ENCODE results near the gene PAN2.
A peak's percentile ranks its signal among the peaks of the same experiment; 100 is the strongest.
"Not testable (repeated sequence)": the region's sequence is repeated elsewhere in the genome, so short reads cannot be mapped to it uniquely, and the experiment has no call there.

The PAN2 gene

DNA sequence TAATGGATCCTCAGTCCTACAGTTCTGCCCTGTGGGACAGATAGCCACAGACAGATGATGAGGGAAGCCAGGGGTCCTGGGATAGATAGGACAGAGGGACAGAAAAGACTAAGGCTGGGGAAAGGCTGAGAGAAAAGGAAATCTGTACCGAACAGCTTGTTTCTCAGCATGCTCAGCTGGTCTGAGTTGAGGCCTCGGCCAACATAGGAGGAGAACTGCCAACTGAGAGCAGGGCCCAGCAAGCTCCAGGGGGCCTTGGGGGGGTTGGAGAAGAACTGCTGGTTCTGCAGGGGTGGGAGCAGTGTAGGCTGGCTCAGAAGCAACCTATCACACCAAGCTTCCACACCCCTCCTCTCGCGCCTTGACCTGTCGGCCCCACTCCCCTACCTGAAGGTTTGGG lies 15.0 kb upstream of the PAN2 start:
- H3K27ac ChIP-seq = no peak overlapping the region
- no peak overlapping the region for H3K4me3 ChIP-seq

DNA sequence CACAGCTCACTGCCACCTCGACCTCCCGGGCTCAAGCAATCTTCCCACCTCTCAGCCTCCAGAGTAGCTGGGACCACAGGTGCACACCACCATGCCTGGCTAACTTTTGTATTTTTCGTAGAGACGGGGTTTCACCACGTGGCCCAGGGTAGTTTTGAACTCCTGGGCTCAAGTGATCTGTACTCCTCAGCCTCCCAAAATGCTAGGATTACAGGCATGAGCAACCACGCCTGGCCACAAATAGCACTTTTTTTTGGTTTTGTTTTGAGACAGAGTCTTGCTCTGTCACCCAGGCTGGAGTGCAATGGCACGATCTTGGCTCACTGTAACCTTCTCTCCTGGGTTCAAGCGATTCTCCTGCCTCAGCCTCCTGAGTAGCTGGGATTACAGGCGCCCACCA lies 13.5 kb upstream of the PAN2 start:
- H3K27ac ChIP-seq, H3K4me3 ChIP-seq: not testable (repeated sequence)

DNA sequence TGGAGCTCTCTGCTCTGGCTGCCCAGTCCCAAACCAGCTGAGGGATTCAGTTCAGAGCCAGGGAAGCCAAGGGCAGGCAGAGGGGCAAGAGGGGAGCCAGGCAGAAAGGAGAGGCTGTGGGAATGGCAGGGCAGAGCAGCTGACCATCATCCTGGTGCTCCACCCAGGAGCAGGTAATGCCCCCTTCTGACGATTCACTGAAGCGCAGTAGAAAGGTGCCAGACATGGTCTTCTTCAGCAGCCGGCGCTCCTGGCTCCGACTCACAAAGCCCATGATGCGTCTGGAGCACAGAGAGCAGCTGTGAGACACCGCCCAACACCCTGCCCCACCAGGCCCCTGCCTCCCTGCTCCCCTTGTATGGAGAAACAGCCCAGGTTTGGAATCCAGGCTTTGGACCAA lies 12.9 kb upstream of the PAN2 start:
- H3K27ac ChIP-seq = no peak overlapping the region
- no peak overlapping the region for H3K4me3 ChIP-seq

DNA sequence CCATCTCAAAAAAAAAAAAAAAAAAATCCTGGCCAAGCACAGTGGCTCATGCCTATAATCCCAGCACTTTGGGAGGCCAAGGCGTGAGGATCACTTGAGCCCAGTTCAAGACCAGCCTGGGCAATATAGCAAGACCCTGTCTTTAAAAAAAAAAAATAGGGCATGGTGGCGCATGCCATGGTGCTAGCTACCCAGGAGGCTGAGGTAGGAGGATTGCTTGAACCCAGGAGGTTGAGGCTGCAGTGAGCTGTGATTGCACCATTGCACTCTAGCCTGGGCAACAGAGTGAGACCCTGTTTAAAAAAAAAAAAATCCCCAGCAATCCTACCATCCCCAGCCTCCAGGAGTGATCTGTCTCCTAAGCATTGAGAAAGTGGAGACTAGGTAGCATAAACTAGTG lies 8.5 kb upstream of the PAN2 start:
- not testable (repeated sequence) for H3K4me3 ChIP-seq, H3K27ac ChIP-seq

DNA sequence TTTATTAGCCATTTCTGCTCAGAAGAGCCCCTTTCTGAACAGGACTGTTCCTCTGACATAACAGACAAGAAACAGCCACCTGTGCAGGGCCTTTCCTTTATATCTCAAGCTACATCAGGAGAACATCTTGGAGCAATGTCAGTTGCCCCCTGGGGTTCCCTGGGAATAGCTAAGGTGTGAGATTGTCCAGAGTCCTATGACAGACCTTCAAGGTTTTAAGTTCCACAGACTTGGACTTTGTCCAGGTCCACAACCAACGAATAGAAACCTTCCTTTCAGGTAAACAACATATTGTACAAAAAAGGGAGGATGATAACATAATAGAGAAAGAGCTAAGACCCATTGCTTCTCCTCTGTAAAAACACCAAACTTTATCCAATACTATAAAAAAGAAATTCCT lies 7.8 kb upstream of the PAN2 start:
- H3K4me3 ChIP-seq = no peak overlapping the region
- no peak overlapping the region for H3K27ac ChIP-seq

DNA sequence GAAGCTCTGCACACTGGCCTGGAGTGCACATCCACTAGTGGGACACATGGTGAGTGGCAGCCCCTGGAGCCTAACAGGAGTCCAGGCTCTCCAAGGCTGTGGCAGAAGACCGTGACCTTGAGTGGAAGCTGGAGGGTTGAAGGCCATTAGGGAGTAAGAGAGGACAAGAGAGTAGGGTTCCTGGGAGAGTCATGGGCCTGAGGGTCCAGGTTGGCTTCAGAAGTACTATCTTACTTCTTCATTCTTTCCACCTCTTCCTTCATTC lies 5.3 kb upstream of the PAN2 start:
- Histone ChIP-seq H3K4me3 (peak overlapping the region in 1 of 7 experiments; percentile 22), H3K27ac (peak overlapping the region in 19 of 21 experiments; percentile 25 to 94 (median 75))

DNA sequence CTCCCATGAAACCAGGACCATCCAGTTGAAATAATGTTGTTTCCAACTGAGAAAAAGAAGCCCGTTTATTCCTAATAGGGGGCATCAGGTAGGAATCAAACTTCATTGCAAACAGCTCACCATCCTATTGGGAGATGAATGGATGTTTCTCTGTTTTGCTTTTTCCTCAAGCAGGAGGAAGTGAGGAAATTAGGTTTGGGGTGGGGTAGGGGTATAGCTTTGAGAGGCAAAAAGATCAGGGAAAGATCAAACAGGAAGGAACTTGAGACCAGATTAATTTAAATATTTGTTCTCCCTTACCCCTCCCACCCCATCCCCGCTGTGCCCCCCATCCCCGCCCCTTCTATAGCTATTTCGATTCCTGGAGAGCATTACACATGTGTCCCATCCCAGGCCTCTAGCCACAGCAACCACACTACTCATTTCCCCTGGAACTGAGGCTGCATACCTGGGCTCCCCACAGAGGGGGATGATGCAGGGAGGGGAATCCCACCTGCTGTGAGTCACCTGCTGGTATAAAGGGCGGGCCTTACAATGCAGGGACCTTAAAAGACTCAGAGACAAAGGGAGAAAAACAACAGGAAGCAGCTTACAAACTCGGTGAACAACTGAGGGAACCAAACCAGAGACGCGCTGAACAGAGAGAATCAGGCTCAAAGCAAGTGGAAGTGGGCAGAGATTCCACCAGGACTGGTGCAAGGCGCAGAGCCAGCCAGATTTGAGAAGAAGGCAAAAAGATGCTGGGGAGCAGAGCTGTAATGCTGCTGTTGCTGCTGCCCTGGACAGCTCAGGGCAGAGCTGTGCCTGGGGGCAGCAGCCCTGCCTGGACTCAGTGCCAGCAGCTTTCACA lies 4.7 kb upstream of the PAN2 start, which contains the start of gene IL23A:
IL23A (plus strand) TSS at position 577 of the 850 bp plus-strand sequence; CDS start at position 738, 161 bp downstream.
- Histone ChIP-seq H3K27ac (peak within 1 kb of the TSS in 19 of 21 experiments; percentile 25 to 94 (median 75)), H3K4me3 (peak within 1 kb of the TSS in 1 of 7 experiments; percentile 22)

DNA sequence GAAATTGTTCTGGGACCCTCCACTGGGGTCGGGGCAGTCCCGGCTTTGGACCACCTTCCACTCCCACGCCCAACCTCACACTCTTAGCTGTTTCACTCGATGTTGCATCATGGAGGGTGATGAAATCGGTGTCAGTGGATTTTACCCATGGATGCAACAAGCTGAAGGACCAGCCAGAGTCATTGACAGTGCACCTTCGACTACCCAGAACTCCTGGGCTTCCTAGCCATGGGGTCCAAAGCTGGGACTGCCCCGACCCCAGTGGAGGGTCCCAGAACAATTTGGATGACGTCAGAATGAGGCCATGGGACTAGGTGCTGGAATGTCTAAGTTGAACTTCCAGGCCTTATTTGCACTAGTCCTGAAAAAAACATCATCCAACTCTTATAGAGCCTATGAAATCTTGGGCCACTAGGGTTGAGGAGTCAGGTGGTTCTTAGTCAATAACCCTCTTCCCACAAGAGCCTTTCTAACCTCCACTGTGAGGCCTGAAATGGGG lies 4.0 kb upstream of the PAN2 start:
- Histone ChIP-seq H3K27ac (peak overlapping the region in 4 of 21 experiments; percentile 83 to 94 (median 87)), H3K4me3 (no peak overlapping the region)

DNA sequence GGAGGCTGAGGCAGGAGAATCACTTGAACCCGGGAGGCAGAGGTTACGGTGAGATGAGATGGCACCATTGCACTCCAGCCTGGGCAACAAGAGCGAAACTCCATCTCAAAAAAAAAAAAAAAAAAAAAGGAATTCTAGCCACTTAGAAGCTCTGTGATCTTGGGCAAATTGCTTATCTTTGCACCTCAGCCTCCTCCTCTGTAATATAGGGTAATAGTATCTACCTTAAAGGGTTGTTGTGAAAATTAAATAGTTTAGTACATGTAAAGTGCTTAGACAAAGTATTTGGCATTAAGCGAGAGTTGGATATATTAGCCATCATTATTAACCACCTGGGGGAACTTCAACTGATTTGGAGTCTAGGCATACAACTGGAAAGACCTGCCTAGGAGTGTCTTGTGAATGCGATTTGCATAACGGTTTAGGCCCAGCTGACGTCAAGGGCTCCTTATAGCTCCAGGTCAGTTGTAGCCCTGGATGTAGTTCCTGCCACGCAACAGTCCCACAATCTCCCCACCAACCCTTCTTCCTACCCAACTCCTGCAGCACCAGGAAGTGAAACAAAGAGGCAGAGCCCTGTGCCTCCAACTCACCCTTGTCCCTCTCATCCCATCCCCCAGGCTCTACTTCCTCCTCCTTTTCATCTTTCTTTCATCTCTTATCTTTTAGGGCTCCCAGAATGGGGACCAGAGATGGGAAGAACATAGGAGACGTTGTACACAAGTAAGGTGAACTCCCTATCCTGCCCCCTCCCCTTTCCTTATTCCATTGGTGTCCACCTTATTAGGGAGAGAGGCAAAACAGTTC lies 2.8 kb upstream of the PAN2 start:
- Histone ChIP-seq H3K4me3 (no peak overlapping the region), H3K27ac (no peak overlapping the region)

DNA sequence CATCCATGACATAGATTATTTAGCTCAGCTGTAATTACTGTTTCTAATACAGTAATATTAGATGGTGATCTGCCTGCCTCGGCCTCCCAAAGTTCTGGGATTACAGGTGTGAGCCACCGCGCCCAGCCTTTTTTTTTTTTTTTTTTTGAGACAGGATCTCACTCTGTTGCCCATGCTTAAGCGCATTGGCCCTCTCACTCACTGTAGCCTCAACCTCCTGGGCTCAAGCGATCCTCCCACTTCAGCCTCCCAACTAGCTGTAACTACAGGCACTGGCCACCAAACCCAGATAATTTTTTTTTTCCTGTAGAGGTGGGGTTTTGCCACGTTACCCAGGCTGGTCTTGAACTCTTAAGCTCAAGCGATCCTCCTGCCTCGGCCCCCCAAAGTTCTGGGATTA lies 1.7 kb upstream of the PAN2 start:
- H3K27ac ChIP-seq, H3K4me3 ChIP-seq: not testable (repeated sequence)

DNA sequence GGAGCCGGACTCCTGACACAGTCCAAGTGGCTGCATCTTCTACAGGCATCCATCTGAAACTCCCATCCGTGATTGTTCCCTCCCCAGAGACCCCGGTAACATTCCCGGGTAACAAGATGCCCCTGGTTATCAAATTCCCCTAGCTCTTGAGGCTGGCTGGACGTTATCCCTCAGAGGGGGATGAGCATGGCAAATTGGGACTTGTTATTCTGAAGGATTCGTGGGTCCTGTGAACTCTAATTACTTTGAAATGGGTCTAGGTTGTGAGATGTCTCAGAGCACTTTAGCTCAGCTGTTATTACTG lies 642 bp upstream of the PAN2 start:
- peak overlapping the region; percentile 38 to 58 (median 48) for H3K4me3 ChIP-seq
- peak overlapping the region; percentile 68 to 97 (median 92) for H3K27ac ChIP-seq

DNA sequence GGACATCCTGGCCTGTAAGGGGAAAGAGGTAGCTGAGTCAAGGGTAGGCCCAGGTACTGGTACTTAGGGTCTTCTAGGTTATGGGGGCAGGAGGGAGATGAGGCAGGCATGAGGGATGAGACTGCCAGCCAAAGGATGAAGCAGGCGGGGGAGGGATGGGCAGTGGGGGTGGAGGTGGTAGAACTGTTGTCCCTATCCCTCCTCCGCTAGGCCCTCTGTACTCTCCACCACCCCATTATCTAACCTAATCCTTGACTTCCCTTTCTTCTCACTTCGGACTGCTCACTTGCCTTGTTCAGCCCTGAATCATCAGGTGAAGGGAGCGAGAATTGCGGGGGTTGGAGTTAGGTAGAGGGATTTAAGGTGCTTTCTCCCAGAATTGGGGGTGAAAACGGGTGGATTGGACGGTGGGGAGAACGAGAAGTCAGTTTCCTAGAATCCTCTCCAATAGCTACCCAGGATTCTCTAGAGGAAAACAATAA lies 562 bp downstream of the PAN2 start:
- Histone ChIP-seq H3K4me3 (peak overlapping the region; percentile 38 to 58 (median 48)), H3K27ac (peak overlapping the region; percentile 44 to 97 (median 92))

DNA sequence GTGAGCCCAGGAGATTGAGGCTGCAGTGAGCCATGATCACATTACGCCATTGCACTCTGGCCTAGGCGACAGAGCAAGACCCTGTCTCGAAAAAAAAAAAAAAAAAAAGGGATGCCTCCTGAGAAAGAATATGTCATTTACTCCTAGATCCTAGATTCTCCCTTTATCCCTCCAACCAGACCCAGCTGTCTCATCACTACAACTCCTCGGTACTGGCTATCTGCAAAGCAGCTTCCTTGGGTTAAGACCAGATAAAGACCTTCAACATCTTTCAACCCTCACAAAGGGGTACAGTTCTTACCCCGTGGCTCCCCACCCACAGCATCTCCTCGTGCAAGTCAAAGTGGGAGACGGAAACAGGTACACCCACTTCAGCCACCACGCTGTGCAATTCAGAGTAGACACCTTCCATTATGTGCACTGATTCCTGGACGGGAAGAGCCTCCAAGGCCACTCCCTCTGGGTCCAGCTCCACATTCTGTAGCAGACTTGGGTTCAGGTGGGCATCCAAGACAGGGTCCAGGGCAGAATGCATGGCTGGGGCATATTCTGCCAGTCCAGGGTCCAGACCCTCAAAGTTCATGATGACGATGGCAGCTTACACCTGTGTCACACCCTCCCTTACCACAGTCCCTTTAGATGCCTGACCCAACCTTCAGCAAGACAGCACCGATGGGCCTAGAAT lies 1.1 kb downstream of the PAN2 start:
- Histone ChIP-seq H3K27ac (peak overlapping the region in 19 of 21 experiments; percentile 82 to 97 (median 92)), H3K4me3 (peak overlapping the region; percentile 38 to 58 (median 48))

DNA sequence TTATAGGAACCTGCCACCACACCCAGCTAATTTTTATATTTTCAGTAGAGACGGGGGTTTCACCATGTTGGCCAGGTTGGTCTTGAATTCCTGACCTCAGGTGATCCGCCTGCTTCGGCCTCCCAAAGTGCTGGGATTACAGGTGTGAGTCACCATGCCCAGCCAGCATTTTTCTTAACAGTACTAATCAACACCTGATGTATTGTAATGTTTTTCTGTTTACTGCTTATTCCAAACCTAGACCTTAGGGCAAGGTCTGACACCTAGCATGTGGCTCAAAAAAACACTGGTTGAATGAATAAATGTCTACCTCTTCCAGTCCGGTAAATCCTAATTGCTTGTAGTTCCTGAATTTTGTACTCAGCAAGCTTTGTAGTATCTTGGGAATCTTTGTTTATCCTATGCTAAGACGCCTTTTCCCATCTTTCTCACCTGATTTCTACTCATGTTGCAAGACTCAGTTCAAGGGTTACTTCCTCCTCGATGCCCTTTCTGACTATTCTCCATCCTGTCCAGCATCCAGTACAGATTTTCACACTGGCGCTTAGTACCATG lies 2.8 kb downstream of the PAN2 start:
- Histone ChIP-seq H3K27ac (no peak overlapping the region), H3K4me3 (no peak overlapping the region)

DNA sequence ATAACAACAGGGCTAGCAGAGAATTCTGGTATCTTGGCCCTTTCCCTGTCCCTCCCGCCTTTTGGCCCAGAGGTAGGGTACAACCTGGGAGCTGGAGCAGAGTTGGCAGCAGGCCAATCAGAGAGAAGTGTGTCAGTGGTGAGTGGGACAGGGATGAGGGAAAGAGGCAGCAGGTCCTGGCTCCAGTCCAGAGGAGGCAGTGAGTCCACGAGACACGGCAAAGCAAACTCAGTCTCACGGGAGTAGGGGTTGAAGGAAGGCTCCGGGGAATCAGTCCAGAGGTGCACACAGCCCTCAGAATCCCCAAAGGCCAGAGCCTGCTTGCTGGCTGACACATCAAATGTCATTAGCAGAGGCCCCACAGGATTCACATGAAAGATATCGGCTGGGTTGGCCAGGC lies 7.3 kb downstream of the PAN2 start:
- no peak overlapping the region for H3K4me3 ChIP-seq
- H3K27ac ChIP-seq = no peak overlapping the region

DNA sequence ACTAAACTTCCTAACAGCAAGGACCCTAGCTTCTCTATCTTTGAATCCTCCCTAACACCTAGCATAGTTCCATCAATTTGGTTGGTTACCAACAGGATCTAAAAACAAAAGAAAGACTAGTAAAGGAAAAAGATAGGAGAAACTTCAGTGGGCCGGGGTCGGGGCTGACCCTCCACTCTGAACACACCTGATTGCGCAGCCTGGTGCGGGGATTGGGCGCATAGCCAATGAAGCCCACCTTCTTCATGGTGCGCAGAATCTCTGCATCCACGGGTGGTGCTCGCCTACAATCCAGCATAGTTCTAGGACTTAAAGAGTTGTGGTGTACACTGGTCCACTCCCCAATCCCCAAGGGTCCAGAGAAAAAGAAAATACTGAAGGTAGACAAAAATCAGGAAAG lies 7.7 kb downstream of the PAN2 start:
- Histone ChIP-seq H3K27ac (no peak overlapping the region), H3K4me3 (no peak overlapping the region)

DNA sequence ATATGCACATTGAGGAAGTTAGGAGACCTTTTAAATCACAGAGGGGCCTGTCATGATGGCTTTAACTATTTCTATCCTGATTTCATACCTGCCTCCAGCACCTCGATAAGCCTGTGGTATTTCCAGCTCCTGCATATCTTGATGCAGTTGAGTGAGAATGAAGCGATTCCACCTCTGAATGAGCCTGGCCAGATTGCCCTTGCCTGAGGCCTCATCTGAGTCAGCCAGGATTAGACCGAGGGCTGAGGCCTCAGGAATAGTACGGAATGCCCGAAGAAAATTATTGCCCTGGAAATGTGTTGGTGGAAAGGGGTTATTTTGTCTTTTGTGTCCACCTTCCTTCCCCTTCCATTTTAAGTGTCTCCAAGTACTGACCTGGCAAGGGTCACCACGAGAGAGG lies 9.6 kb downstream of the PAN2 start:
- Histone ChIP-seq H3K4me3 (no peak overlapping the region), H3K27ac (no peak overlapping the region)

DNA sequence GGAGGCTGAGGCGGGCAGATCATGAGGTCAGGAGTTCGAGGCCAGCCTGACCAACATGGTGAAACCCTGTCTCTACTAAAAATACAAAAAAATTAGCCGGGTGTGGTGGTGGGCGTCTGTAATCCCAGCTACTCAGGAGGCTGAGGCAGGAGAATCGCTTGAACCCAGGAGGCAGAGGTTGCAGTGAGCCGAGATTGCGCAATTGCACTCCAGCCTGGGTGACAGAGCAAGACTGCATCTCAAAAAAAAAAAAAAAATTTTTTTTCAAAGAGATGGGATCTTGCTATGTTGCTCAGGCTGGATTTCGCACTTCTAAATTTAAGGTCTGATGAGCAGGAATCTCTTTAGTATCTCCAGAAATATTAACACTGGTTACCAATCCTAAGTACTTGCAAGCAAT lies 12.2 kb downstream of the PAN2 start:
- not testable (repeated sequence) for H3K4me3 ChIP-seq, H3K27ac ChIP-seq

DNA sequence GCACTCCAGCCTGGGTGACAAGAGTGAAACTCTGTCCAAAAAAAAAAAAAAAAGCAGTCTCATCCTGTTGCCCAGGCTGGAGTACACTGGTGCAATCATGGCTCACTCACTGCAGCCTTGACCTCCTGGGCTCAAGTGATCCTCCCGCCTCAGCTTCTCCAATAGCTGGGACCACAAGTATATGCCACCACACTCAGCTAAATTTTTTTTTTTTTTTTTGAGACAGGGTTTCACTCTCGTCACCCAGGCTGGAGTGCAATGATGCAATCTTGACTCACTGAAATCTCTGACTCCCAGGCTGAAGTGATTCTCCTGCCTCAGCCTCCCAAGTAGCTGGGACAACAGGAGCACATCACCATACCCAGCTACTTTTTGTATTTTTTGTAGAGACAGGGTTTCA lies 12.8 kb downstream of the PAN2 start:
- no peak overlapping the region for H3K27ac ChIP-seq
- H3K4me3 ChIP-seq = no peak overlapping the region

DNA sequence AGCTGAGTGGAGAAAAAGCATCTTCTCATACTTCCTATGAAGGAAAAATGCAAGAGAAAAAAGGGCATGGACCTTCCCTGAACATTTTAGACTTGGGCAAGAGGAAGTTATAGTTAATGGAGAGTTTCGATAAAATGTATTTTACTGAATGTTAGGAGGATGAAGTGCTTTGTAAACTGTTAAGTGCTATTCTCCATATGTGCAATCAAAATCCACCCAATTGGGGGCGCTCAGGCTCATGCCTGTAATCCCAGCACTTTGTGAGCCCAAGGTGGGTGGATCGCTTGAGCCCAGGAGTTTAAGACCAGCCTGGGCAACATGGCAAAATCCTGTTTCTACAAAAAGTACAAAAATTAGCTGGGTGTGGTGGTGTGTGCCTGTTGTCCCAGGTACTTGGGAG lies 16.1 kb downstream of the PAN2 start:
- Histone ChIP-seq H3K4me3 (no peak overlapping the region), H3K27ac (no peak overlapping the region)
